Natural killer cell (primary cell): Measurements from ENCODE around the gene GAB2. TPM values are rescaled to one million over a fixed set of nuclear protein-coding genes. Genes with fewer than 3 reads are reported as not detected.

Experiments
- ATAC-seq, 3 donors: fragments of 150-1000 bp in 2 of 3; fragments of 200-7000 bp in 1 of 3; cut with Tn5 transposase; 1 replicate in 1 of 3; 2 replicates in 2 of 3; pipeline ENCODE4 v1.10.0; 2021; ENCODE audit warnings: mild to moderate bottlenecking in 2 of 3, moderate library complexity in 2 of 3
- DNase-seq, 2 donors: peaks; one replicate each; pipeline versions ENCODE4 v3.0.0 to v3.0.0-alpha.2; 2013 to 2021; ENCODE audit warnings: mixed read lengths in 1 of 2
- H3K27ac ChIP-seq: one replicate; pipeline ENCODE4 v1.5.1; 2013; ENCODE audit warnings: mild to moderate bottlenecking, low read length
- H3K27me3 ChIP-seq: one replicate; pipeline ENCODE4 v1.6.1; 2013; ENCODE audit warnings: low read length; ENCODE audit not compliant: control insufficient read depth, insufficient read depth
- H3K36me3 ChIP-seq: one replicate; pipeline ENCODE4 v1.6.1; 2013; ENCODE audit warnings: low read length; ENCODE audit not compliant: control insufficient read depth, insufficient read depth
- H3K4me1 ChIP-seq: one replicate; pipeline ENCODE4 v1.6.1; 2013; ENCODE audit warnings: low read length; ENCODE audit not compliant: control insufficient read depth, insufficient read depth
- H3K4me3 ChIP-seq: one replicate; pipeline ENCODE4 v1.5.1; 2013; ENCODE audit warnings: low read length
- H3K9me3 ChIP-seq: one replicate; pipeline ENCODE4 v1.6.1; 2013; ENCODE audit warnings: low read length; ENCODE audit not compliant: control insufficient read depth, insufficient read depth
- H3K27ac Mint-ChIP-seq, 2 donors: one replicate each; pipeline ENCODE4 v1.8.0; 2022; ENCODE audit warnings: mild to moderate bottlenecking in 2 of 2, mixed read lengths in 2 of 2, moderate library complexity in 1 of 2
- H3K27me3 Mint-ChIP-seq, 2 donors: one replicate each; pipeline ENCODE4 v1.8.0; 2022; ENCODE audit warnings: low read depth in 2 of 2, mixed read lengths in 2 of 2
- H3K36me3 Mint-ChIP-seq: one replicate; pipeline ENCODE4 v1.8.0; 2022; ENCODE audit warnings: mixed read lengths
- H3K4me1 Mint-ChIP-seq, 2 donors: one replicate each; pipeline ENCODE4 v1.8.0; 2022; ENCODE audit warnings: mixed read lengths in 2 of 2
- H3K4me3 Mint-ChIP-seq: one replicate; pipeline ENCODE4 v1.8.0; 2022; ENCODE audit warnings: mild to moderate bottlenecking, moderate library complexity, mixed read lengths
- H3K9me3 Mint-ChIP-seq, 2 donors: one replicate each; pipeline ENCODE4 v1.8.0; 2022; ENCODE audit warnings: mixed read lengths in 2 of 2
- CTCF ChIP-seq: fragments of 200-600 bp; IDR thresholded peaks from one replicate; pipeline ENCODE4 v1.8.0; 2022; ENCODE audit warnings: antibody characterized with exemption
- WGBS: methylation state at CpG from one replicate; pipeline ENCODE4 v1.1.7; 2013; ENCODE audit warnings: missing lambda C conversion rate; ENCODE audit not compliant: insufficient coverage; 5-methylcytosine and 5-hydroxymethylcytosine counted together
- intact Hi-C: fragments of 100-400 bp; cut with micrococcal nuclease; formaldehyde crosslinking; loops from one replicate; pipeline ENCODE4 v1.14.2; 2022
- total RNA-seq, 4 donors: library from RNA; stranded (reverse); fragments of 120-200 nt in 1 of 4; gene quantifications; one replicate each; pipeline versions ENCODE4 v1.2.3 to v1.2.4, GENCODE V29; 2013 to 2022

The GAB2 gene
- total RNA-seq, 3 donors from 2014 or later (not counting 1 experiment from before 2014, with no cell fraction given), result 4.3 to 58.4 (median 8.1) TPM

GRCh38 chr11:78244546-78245255 is 172.9 kb downstream of the GAB2 start:
- Mint-ChIP-seq H3K27ac (no peak overlapping the region), H3K36me3 (peaks cover 19% of the 10 kb centered on the region), H3K4me1 (no peaks in the 10 kb centered on the region), H3K4me3 (no peak overlapping the region), H3K9me3 (peaks cover 8 to 11% of the 10 kb centered on the region in 2 donors), H3K27me3 (no peaks in the 10 kb centered on the region)
- DNase-seq (no peak), ATAC-seq (no peak)
- 93% methylated on average over 1 of the region's 4 CpGs for WGBS
- H3K27ac ChIP-seq, result no peak overlapping the region
- no peak overlapping the region for H3K4me3 ChIP-seq
- peaks cover 6% of the 10 kb centered on the region for H3K9me3 ChIP-seq
- intact Hi-C loops, result no loop called here
- no peaks in the 10 kb centered on the region for H3K36me3 ChIP-seq
- H3K4me1 ChIP-seq, result no peaks in the 10 kb centered on the region
- TF ChIP-seq CTCF, result no peak
- no peaks in the 10 kb centered on the region for H3K27me3 ChIP-seq

- peaks cover 8 to 11% of the 10 kb centered on the region in 2 donors for H3K9me3 Mint-ChIP-seq
- no peaks in the 10 kb centered on the region for H3K27me3 Mint-ChIP-seq
- H3K9me3 ChIP-seq, result peaks cover 6% of the 10 kb centered on the region
- H3K27ac Mint-ChIP-seq, result no peak overlapping the region
- peaks cover 19% of the 10 kb centered on the region for H3K36me3 Mint-ChIP-seq
- WGBS, result 100% methylated on average over 2 of the region's 2 CpGs
- no peak for TF ChIP-seq CTCF
- no peak overlapping the region for H3K27ac ChIP-seq
- H3K4me3 Mint-ChIP-seq, result no peak overlapping the region
- no peaks in the 10 kb centered on the region for H3K36me3 ChIP-seq
- no peaks in the 10 kb centered on the region for H3K4me1 ChIP-seq
- DNase-seq (no peak), ATAC-seq (no peak)
- intact Hi-C loops, result no loop called here
- no peaks in the 10 kb centered on the region for H3K4me1 Mint-ChIP-seq
- H3K4me3 ChIP-seq, result no peak overlapping the region
- no peaks in the 10 kb centered on the region for H3K27me3 ChIP-seq
Observed at GRCh38 chr11:78244080-78244479, 173.5 kb downstream of the GAB2 start.

- peaks cover 19% of the 10 kb centered on the region for H3K36me3 Mint-ChIP-seq
- no peaks in the 10 kb centered on the region for H3K27me3 Mint-ChIP-seq
Observed at GRCh38 chr11:78241475-78241874, 176.1 kb downstream of the GAB2 start.

More at GRCh38 chr11:78241475-78241874, 176.1 kb downstream of the GAB2 start:
- Histone ChIP-seq H3K27me3 (no peaks in the 10 kb centered on the region), H3K36me3 (no peaks in the 10 kb centered on the region), H3K27ac (no peak overlapping the region), H3K9me3 (peaks cover 6% of the 10 kb centered on the region), H3K4me3 (no peak overlapping the region), H3K4me1 (no peaks in the 10 kb centered on the region)
- intact Hi-C loops, result no loop called here
- Mint-ChIP-seq H3K4me1 (no peaks in the 10 kb centered on the region), H3K27ac (no peak overlapping the region), H3K4me3 (no peak overlapping the region), H3K9me3 (peaks cover 8 to 11% of the 10 kb centered on the region in 2 donors)
- TF ChIP-seq CTCF, result no peak
- ATAC-seq, result no peak
- DNase-seq, result no peak
